HFF-Myc (cell line): ENCODE measurements around the gene SLC43A1.

Experiments
- DNase-seq: peaks from one replicate; pipeline ENCODE4 v3.0.0-alpha.2; 2011; ENCODE audit warnings: low read depth; ENCODE audit errors: extremely low read depth
- H3K4me3 ChIP-seq: replicated peaks from 2 replicates; pipeline ENCODE4 v1.5.1; 2011; ENCODE audit warnings: low read depth, mild to moderate bottlenecking, control low read depth, low read length
- TF ChIP-seq, protein P1 (sequence below): IDR thresholded peaks from 2 replicates; pipeline ENCODE4 v1.5.1; 2012; ENCODE audit warnings: mild to moderate bottlenecking, low read depth, low read length, control low read depth; ENCODE audit errors: missing control alignments

Gene SLC43A1

GRCh38 chr11:57461841-57462489, 53.5 kb downstream of the SLC43A1 start:
- H3K4me3 ChIP-seq: no peak overlapping the region
- TF ChIP-seq, protein P1, sequence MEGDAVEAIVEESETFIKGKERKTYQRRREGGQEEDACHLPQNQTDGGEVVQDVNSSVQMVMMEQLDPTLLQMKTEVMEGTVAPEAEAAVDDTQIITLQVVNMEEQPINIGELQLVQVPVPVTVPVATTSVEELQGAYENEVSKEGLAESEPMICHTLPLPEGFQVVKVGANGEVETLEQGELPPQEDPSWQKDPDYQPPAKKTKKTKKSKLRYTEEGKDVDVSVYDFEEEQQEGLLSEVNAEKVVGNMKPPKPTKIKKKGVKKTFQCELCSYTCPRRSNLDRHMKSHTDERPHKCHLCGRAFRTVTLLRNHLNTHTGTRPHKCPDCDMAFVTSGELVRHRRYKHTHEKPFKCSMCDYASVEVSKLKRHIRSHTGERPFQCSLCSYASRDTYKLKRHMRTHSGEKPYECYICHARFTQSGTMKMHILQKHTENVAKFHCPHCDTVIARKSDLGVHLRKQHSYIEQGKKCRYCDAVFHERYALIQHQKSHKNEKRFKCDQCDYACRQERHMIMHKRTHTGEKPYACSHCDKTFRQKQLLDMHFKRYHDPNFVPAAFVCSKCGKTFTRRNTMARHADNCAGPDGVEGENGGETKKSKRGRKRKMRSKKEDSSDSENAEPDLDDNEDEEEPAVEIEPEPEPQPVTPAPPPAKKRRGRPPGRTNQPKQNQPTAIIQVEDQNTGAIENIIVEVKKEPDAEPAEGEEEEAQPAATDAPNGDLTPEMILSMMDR: no peak
- no peak for DNase-seq

- DNase-seq: no peak
- TF ChIP-seq, protein P1: no peak
- H3K4me3 ChIP-seq: no peak overlapping the region; the same call in 1 of the 2 replicates
Measured at GRCh38 chr11:57460758-57461749, 54.4 kb downstream of the SLC43A1 start.

- no peak for DNase-seq
- TF ChIP-seq, protein P1: peak; percentile 24
- no peak within 1 kb of the TSS; the same call in 1 of the 2 replicates for H3K4me3 ChIP-seq
Measured at GRCh38 chr11:57460022-57460757, 55.3 kb downstream of the SLC43A1 start, which contains the start of gene RTN4RL2. Gene RTN4RL2, plus strand, starts transcription at chr11:57460528. Its CDS starts 338 bp downstream, at chr11:57460866.

DNA sequence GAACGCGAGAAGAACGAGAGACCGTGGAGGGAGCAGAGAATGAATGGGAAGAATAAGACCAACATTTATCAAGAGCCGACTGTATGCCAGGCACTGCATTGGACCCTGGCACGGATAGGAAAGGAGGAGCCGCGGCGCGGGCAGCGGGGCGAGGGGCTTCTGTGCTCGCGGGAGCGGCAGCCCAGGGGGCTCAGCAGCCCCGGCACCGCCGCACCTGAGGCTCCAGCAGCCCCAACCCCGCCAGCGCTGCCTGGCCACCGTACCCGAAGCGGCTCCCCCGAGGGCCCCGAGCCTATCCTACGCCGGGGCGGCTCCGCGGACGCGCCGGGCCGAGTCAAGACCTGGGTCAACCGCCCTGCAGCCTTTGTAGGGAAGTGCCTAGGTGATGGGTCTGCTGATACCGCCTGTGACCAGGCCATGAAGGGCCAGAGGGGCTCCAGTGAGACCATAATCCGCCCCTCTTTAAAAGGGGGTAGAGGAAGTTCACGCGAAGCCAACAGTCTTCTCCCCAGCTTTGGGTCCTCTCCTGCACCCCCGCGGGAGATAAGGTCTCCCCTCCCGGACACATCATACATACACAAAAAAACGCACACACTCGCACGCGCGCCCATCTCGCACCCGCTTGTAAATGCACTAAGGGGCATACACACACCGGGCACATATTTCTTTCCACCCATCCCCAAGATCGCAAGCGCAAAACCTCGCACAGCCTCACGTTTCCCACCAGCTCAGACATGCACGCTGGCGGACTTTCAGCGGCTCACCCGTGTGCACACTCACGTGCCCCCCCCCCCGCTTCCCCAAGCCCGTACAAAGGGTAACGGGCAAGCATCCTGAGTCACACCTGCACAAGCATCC, 56.1 kb downstream of the SLC43A1 start:
- H3K4me3 ChIP-seq: no peak overlapping the region
- DNase-seq: no peak
- TF ChIP-seq, protein P1: no peak

DNA sequence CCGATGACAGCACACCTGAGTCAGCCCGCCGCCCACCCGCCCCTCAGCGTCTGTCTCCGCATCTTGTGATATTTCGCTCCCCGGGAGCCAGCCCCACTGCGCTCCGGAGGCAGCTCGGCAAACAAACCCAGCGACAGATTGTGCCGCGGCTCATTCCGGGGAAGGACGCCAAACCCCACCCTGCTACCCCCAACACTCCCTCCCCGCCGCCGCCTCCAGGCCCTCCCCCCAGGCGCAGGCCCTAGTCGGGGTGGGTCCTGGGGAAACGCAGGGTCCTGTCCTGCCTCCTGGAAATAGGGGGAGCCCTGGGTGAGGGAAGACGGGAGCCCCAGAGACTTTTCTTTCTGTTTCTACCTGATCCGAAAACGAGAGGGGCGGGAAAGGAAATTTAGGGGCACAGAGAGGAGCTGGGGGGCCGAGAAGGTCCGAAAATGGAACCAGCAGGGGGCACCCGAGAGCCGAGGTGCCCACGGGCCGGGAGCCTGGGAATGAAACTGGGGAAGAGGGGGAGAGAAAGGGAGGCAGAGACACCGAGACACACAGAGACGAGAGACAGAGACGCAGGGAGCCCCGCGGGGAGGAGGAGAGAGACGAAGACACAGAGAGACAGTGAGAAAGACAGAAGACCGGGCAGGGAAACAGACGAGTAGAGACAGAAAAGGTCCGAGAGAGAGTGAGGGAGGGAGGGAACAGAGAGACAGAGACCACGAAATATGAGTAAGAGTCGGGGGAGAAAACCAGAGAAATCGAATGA, 56.9 kb downstream of the SLC43A1 start:
- no peak for DNase-seq
- TF ChIP-seq, protein P1: peak; percentile 82
- peak overlapping the region; percentile 17; the same call in 1 of the 2 replicates for H3K4me3 ChIP-seq
